GM12878 (cell line): ENCODE data around the gene ADSS1. TPM values are rescaled to one million over a fixed set of nuclear protein-coding genes. Genes with fewer than 3 reads are reported as not detected.

Experiments
- ATAC-seq: fragments of 200-7000 bp; cut with Tn5 transposase; 3 replicates; pipeline ENCODE4 v1.9.1; 2020; ENCODE audit warnings: mild to moderate bottlenecking, moderate library complexity
- BruUV-seq: library from RNA; stranded (reverse); fragments of 400-500 nt; replicated peaks from 2 replicates; lab custom pipeline; 2021; lab: Mats Ljungman, UMichigan
- CTCF ChIA-PET: fragments of 300-600 bp; sonication (Branson Sonifier 250); formaldehyde crosslinking; extraction: SDS; loops from one replicate; lab custom pipeline; 2021; ENCODE audit warnings: inconsistent platforms; lab: Yijun Ruan, JAX
- POLR2A ChIA-PET: fragments of 350-600 bp; formaldehyde crosslinking; extraction: SDS; loops from one replicate; lab custom pipeline; 2021; ENCODE audit warnings: inconsistent platforms; lab: Charles Lee
- RAD21 ChIA-PET: fragments of 300-600 bp; sonication (Branson Sonifier 250); formaldehyde crosslinking; loops from one replicate; lab custom pipeline; 2023; ENCODE audit warnings: antibody characterized with exemption; ENCODE audit not compliant: unreplicated experiment; lab: Charles Lee
- SMC1A ChIA-PET: fragments of 300-600 bp; sonication (Branson Sonifier 250); formaldehyde crosslinking; loops from one replicate; lab custom pipeline; 2023; ENCODE audit not compliant: unreplicated experiment, uncharacterized antibody; lab: Charles Lee
- DNase-seq: peaks from one replicate; pipeline ENCODE4 v3.0.0-alpha.2; 2011; ENCODE audit warnings: low read depth, low spot score
- FAIRE-seq: peaks from 3 replicates; lab custom pipeline; 2011; peaks lifted over from hg19 to GRCh38; lab: Jason Lieb, UNC
- H2AFZ ChIP-seq: 2 replicates; pipeline ENCODE4 v1.6.0; 2011; ENCODE audit warnings: low read depth, low read length, control low read depth; ENCODE audit not compliant: control insufficient read depth
- H3K27ac ChIP-seq: 2 replicates; pipeline ENCODE4 v1.5.1; 2011; ENCODE audit warnings: control low read depth; ENCODE audit not compliant: control insufficient read depth, insufficient read depth
- H3K27me3 ChIP-seq, 2 experiments: replicated peaks in 1 of 2; 2 replicates each; pipeline versions ENCODE4 v1.6.0 to v1.6.1; 2011; ENCODE audit warnings: low read length in 1 of 2; ENCODE audit not compliant: control insufficient read depth in 2 of 2, insufficient read depth in 2 of 2
- H3K36me3 ChIP-seq, 2 experiments: 2 replicates each; pipeline ENCODE4 v1.5.1; 2011; ENCODE audit warnings: low read length in 1 of 2; ENCODE audit not compliant: control insufficient read depth in 2 of 2, insufficient read depth in 2 of 2
- H3K4me1 ChIP-seq: 2 replicates; pipeline ENCODE4 v1.6.1; 2011; ENCODE audit warnings: mild to moderate bottlenecking, low read length, moderate library complexity, mixed read lengths; ENCODE audit not compliant: control insufficient read depth, insufficient read depth
- H3K4me2 ChIP-seq: 2 replicates; pipeline ENCODE4 v1.6.0; 2011; ENCODE audit warnings: control low read depth; ENCODE audit not compliant: control insufficient read depth, insufficient read depth
- H3K4me3 ChIP-seq: fragments of 200-600 bp; sonication (generic); 2 replicates; pipeline ENCODE4 v1.5.1; 2016
- H3K79me2 ChIP-seq: 2 replicates; pipeline ENCODE4 v1.6.0; 2011; ENCODE audit warnings: low read length; ENCODE audit not compliant: control insufficient read depth, insufficient read depth
- H3K9ac ChIP-seq: 2 replicates; pipeline ENCODE4 v1.8.0; 2011; ENCODE audit warnings: low read length, control low read depth, mixed read lengths; ENCODE audit not compliant: control insufficient read depth, insufficient read depth
- H3K9me3 ChIP-seq: replicated peaks from 3 replicates; pipeline ENCODE4 v1.5.1; 2011; ENCODE audit warnings: mild to moderate bottlenecking, low read length; ENCODE audit not compliant: control insufficient read depth, insufficient read depth
- H4K20me1 ChIP-seq: 2 replicates; pipeline ENCODE4 v1.6.0; 2011; ENCODE audit not compliant: control insufficient read depth, insufficient read depth
- ATF7 ChIP-seq: fragments of 450-650 bp; IDR thresholded peaks from 2 replicates; pipeline ENCODE4 v1.6.1; 2016; ENCODE audit warnings: low read depth, mild to moderate bottlenecking
- FOXM1 ChIP-seq: IDR thresholded peaks from 2 replicates; pipeline ENCODE4 v1.6.1; 2012; ENCODE audit warnings: low read depth, mild to moderate bottlenecking, inconsistent platforms, low read length, moderate library complexity
- SMC3 ChIP-seq: IDR thresholded peaks from 2 replicates; pipeline ENCODE4 v1.6.1; 2011; ENCODE audit warnings: low read length, improper control_type of control experiment, borderline replicate concordance
- WGBS: methylation state at CpG from one replicate; pipeline ENCODE4 v1.1.6; 2016; ENCODE audit warnings: low lambda C conversion rate; ENCODE audit not compliant: insufficient replicate concordance, insufficient coverage; ENCODE audit errors: missing lambda C conversion rate; 5-methylcytosine and 5-hydroxymethylcytosine counted together
- in situ Hi-C: fragments of 300-500 bp; cut with MboI; formaldehyde crosslinking; loops from 9 replicates; pipeline ENCODE4 v1.14.3; 2018; ENCODE audit warnings: mixed read lengths
- intact Hi-C: fragments of 100-400 bp; cut with micrococcal nuclease; formaldehyde crosslinking; loops from one replicate; pipeline ENCODE4 v1.14.2; 2022; ENCODE audit not compliant: unreplicated experiment
- polyA plus RNA-seq, 11 experiments: library from polyadenylated mRNA; depleted of rRNA in 4 of 11; unstranded in 6 of 11; stranded (reverse) in 5 of 11; fragments of >200 nt; fragmentation: Nextera tagmentation in 4 of 11; fragmentation: Illumina TruSeq in 1 of 11; extraction: Ambion mirVana in 4 of 11; extraction: Trizol in 1 of 11; gene quantifications; 1 replicate in 1 of 11; 2 replicates in 10 of 11; pipeline versions ENCODE4 v1.2.1 to v1.2.3, GENCODE V29; 2011 to 2016; ENCODE audit warnings: inconsistent platforms in 2 of 11, missing spikeins in 2 of 11, low read depth in 1 of 11
- total RNA-seq, 4 experiments: library from RNA; depleted of rRNA in 3 of 4; stranded (reverse); fragments of >200 nt in 3 of 4; fragmentation: Illumina TruSeq in 1 of 4; extraction: Trizol in 1 of 4; gene quantifications; 2 replicates each; pipeline versions ENCODE4 v1.2.1 to v1.2.3, GENCODE V29; 2013 to 2021
- TF ChIP-seq, protein P1 (sequence below): fragments of 450-650 bp; formaldehyde crosslinking; IDR thresholded peaks from 2 replicates; pipeline ENCODE4 v1.4.0; 2022; ENCODE audit warnings: mild to moderate bottlenecking, moderate library complexity
- TF ChIP-seq, protein P2 (sequence below): fragments of 450-650 bp; IDR thresholded peaks from 2 replicates; pipeline ENCODE4 v1.6.1; 2017; ENCODE audit warnings: mild to moderate bottlenecking, low read depth, inconsistent platforms; ENCODE audit not compliant: poor library complexity, severe bottlenecking
- TF ChIP-seq, protein P3 (sequence below): IDR thresholded peaks from 2 replicates; pipeline ENCODE4 v1.6.1; 2011; ENCODE audit warnings: borderline replicate concordance, low read depth, mild to moderate bottlenecking, moderate library complexity, mixed read lengths, low read length; ENCODE audit not compliant: insufficient read depth; ENCODE audit errors: extremely low read length

Gene ADSS1
- total and polyA plus RNA-seq, 10 of the 15 experiments (the other 5 are each of a cell fraction or from before 2014, with no cell fraction given), result 0.11 to 0.45 (median 0.28) TPM; not detected in 5

DNA sequence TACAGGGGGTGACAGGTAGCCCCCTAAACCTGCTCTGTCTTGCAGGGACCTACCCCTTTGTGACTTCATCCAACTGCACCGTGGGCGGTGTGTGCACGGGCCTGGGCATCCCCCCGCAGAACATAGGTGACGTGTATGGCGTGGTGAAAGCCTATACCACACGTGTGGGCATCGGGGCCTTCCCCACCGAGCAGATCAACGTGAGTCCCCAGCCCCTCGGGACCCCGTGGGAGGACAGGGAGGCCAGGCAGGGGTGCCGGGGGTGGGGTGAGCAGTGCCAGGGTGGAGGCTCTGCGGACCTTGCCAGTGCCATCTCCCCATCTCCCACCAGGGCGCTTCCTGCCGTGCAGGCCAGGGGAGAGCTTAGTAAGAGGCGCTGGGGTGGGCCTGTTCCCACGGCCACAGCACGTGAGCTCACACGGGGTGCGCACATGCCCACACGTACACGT lies 17.8 kb downstream of the ADSS1 start (continued):
- TF ChIP-seq, protein P1, sequence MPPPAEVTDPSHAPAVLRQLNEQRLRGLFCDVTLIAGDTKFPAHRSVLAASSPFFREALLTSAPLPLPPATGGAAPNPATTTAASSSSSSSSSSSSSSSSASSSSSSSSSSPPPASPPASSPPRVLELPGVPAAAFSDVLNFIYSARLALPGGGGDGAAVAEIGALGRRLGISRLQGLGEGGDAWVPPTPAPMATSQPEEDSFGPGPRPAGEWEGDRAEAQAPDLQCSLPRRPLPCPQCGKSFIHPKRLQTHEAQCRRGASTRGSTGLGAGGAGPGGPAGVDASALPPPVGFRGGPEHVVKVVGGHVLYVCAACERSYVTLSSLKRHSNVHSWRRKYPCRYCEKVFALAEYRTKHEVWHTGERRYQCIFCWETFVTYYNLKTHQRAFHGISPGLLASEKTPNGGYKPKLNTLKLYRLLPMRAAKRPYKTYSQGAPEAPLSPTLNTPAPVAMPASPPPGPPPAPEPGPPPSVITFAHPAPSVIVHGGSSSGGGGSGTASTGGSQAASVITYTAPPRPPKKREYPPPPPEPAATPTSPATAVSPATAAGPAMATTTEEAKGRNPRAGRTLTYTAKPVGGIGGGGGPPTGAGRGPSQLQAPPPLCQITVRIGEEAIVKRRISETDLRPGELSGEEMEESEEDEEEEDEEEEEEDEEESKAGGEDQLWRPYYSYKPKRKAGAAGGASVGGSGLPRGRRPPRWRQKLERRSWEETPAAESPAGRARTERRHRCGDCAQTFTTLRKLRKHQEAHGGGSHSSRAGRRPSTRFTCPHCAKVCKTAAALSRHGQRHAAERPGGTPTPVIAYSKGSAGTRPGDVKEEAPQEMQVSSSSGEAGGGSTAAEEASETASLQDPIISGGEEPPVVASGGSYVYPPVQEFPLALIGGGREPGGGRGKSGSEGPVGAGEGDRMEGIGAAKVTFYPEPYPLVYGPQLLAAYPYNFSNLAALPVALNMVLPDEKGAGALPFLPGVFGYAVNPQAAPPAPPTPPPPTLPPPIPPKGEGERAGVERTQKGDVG (CRISPR knock-in tag), result no peak
- TF ChIP-seq ATF7, result peak; percentile 23; the same call in 1 of the 2 replicates

DNA sequence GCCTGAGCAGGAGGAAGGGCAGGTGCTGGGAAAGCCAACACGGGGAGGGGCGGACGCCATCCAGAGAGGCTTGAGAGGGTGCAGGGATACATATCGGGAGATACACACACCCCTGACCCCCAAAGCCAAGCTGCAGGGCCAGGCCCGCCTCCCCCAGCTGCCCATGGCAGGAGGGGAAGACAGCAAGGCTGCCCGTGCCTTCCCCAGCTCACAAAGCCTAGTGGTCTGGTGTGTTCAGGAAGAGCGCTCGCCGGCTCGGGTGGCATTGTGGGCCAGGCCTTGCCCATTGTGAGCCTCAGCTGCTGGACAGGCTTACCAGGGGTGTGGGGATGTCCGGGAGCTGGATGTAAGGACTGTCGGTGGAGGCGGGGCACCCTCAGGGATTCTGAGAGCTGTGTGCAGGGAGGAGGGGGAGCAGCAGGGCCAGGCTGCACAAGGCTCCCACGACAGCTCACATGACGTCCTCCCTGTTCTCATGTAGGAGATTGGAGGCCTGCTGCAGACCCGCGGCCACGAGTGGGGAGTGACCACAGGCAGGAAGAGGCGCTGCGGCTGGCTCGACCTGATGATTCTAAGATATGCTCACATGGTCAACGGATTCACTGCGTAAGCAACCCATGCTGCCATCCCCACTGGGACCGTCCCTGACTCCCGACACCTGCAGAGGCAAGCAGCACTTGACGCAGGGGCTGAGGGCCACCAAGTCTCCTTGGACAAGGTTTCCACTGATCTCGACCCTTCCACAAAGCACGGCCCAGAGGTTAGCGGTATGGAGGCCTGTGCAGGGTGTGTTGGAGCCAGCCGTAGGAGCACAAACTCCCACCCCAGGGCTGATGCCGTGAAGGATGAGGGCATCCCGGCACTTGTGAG lies 18.8 kb downstream of the ADSS1 start:
- no TSS peak for BruUV-seq
- Histone ChIP-seq H3K4me2 (no peak overlapping the region), H3K4me3 (no peak overlapping the region), H3K27ac (no peak overlapping the region), H4K20me1 (no peaks in the 10 kb centered on the region), H3K27me3 (no peaks in the 10 kb centered on the region; a peak in 1 of 4 replicates), H2AFZ (no peak overlapping the region), H3K9me3 (no peaks in the 10 kb centered on the region), H3K79me2 (no peaks in the 10 kb centered on the region), H3K36me3 (no peaks in the 10 kb centered on the region), H3K4me1 (peaks cover 12% of the 10 kb centered on the region), H3K9ac (no peak overlapping the region)
- 62% methylated on average over 32 of the region's 32 CpGs for WGBS
- ATAC-seq, result no peak
- no peak for FAIRE-seq
- no peak for DNase-seq
- TF ChIP-seq, protein P2, sequence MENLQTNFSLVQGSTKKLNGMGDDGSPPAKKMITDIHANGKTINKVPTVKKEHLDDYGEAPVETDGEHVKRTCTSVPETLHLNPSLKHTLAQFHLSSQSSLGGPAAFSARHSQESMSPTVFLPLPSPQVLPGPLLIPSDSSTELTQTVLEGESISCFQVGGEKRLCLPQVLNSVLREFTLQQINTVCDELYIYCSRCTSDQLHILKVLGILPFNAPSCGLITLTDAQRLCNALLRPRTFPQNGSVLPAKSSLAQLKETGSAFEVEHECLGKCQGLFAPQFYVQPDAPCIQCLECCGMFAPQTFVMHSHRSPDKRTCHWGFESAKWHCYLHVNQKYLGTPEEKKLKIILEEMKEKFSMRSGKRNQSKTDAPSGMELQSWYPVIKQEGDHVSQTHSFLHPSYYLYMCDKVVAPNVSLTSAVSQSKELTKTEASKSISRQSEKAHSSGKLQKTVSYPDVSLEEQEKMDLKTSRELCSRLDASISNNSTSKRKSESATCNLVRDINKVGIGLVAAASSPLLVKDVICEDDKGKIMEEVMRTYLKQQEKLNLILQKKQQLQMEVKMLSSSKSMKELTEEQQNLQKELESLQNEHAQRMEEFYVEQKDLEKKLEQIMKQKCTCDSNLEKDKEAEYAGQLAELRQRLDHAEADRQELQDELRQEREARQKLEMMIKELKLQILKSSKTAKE, result no peak
- TF ChIP-seq SMC3 (no peak), FOXM1 (no peak)
- TF ChIP-seq, protein P3, sequence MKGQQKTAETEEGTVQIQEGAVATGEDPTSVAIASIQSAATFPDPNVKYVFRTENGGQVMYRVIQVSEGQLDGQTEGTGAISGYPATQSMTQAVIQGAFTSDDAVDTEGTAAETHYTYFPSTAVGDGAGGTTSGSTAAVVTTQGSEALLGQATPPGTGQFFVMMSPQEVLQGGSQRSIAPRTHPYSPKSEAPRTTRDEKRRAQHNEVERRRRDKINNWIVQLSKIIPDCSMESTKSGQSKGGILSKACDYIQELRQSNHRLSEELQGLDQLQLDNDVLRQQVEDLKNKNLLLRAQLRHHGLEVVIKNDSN, result peak; percentile 8
- ChIA-PET POLR2A (no interaction called here), CTCF (interaction anchor here (1.1 kb wide), 1 partner anchor 34 kb away, joined by 3 read pairs; no protein-coding TSS in a partner anchor), RAD21 (interaction anchor here (1.7 kb wide), 1 partner anchor 10 kb away, joined by 6 read pairs; the partner anchor contains the start of gene SIVA1), SMC1A (no interaction called here)
- intact Hi-C loops (no loop called here), in situ Hi-C loops (no loop called here)
